Measurements from ENCODE around the gene MAPK1. TPM values are rescaled to one million over a fixed set of nuclear protein-coding genes. Genes with fewer than 3 reads are reported as not detected.
"Not testable (repeated sequence)": the region's sequence is repeated elsewhere in the genome, so short reads cannot be mapped to it uniquely, and the experiment has no call there.

Gene MAPK1
- total RNA-seq, 1 donor from 2014 or later: 156 TPM

- Mint-ChIP-seq H3K36me3 (ENCODE audit: low read depth) (no peaks in the 10 kb centered on the region), H3K9me3 (ENCODE audit: low read depth) (no peaks in the 10 kb centered on the region), H3K4me1 (ENCODE audit: low read depth) (peaks cover 8% of the 10 kb centered on the region), H3K4me3 (ENCODE audit: unreplicated experiment) (no peak overlapping the region), H3K27ac (ENCODE audit: unreplicated experiment) (no peak overlapping the region), H3K27me3 (ENCODE audit: low read depth) (no peaks in the 10 kb centered on the region)
- DNase-seq (ENCODE audit: low spot score): no peak
- TF ChIP-seq CTCF (IDR thresholded peaks at IDR 0.05): no peak
Observed at GRCh38 chr22:21731503-21731902, 135.9 kb downstream of the MAPK1 start.

- Mint-ChIP-seq H3K4me1 (ENCODE audit: low read depth) (peaks cover 8% of the 10 kb centered on the region), H3K27me3 (ENCODE audit: low read depth) (no peaks in the 10 kb centered on the region), H3K36me3 (ENCODE audit: low read depth) (no peaks in the 10 kb centered on the region), H3K4me3 (ENCODE audit: unreplicated experiment) (no peak overlapping the region), H3K9me3 (ENCODE audit: low read depth) (no peaks in the 10 kb centered on the region), H3K27ac (ENCODE audit: unreplicated experiment) (no peak overlapping the region)
- no peak for DNase-seq (ENCODE audit: low spot score)
- TF ChIP-seq CTCF (IDR thresholded peaks at IDR 0.05): no peak
Observed at GRCh38 chr22:21730535-21731308, 136.7 kb downstream of the MAPK1 start.

GRCh38 chr22:21729184-21729583 lies 138.3 kb downstream of the MAPK1 start:
- not testable (repeated sequence) for H3K27ac Mint-ChIP-seq (ENCODE audit: unreplicated experiment); H3K27me3 Mint-ChIP-seq (ENCODE audit: low read depth); DNase-seq (ENCODE audit: low spot score); H3K4me3 Mint-ChIP-seq (ENCODE audit: unreplicated experiment); H3K9me3 Mint-ChIP-seq (ENCODE audit: low read depth); H3K36me3 Mint-ChIP-seq (ENCODE audit: low read depth); H3K4me1 Mint-ChIP-seq (ENCODE audit: low read depth)

- H3K36me3 Mint-ChIP-seq (ENCODE audit: low read depth): no peaks in the 10 kb centered on the region
- H3K4me1 Mint-ChIP-seq (ENCODE audit: low read depth): no peaks in the 10 kb centered on the region
- no peak overlapping the region for H3K27ac Mint-ChIP-seq (ENCODE audit: unreplicated experiment)
- DNase-seq (ENCODE audit: low spot score): no peak
- H3K4me3 Mint-ChIP-seq (ENCODE audit: unreplicated experiment): no peak overlapping the region
- H3K27me3 Mint-ChIP-seq (ENCODE audit: low read depth): no peaks in the 10 kb centered on the region
- H3K9me3 Mint-ChIP-seq (ENCODE audit: low read depth): no peaks in the 10 kb centered on the region
- no peak for TF ChIP-seq CTCF (IDR thresholded peaks at IDR 0.05)
Observed at GRCh38 chr22:21728270-21728669, 139.2 kb downstream of the MAPK1 start.

- H3K4me1 Mint-ChIP-seq (ENCODE audit: low read depth): no peaks in the 10 kb centered on the region
- DNase-seq (ENCODE audit: low spot score): no peak
- no peaks in the 10 kb centered on the region for H3K27me3 Mint-ChIP-seq (ENCODE audit: low read depth)
- no peak for TF ChIP-seq CTCF (IDR thresholded peaks at IDR 0.05)
- H3K4me3 Mint-ChIP-seq (ENCODE audit: unreplicated experiment): no peak overlapping the region
- no peaks in the 10 kb centered on the region for H3K36me3 Mint-ChIP-seq (ENCODE audit: low read depth)
- no peaks in the 10 kb centered on the region for H3K9me3 Mint-ChIP-seq (ENCODE audit: low read depth)
- H3K27ac Mint-ChIP-seq (ENCODE audit: unreplicated experiment): no peak overlapping the region
Observed at GRCh38 chr22:21727768-21728167, 139.7 kb downstream of the MAPK1 start.

- Mint-ChIP-seq H3K9me3 (ENCODE audit: low read depth) (no peaks in the 10 kb centered on the region), H3K27ac (ENCODE audit: unreplicated experiment) (no peak overlapping the region), H3K36me3 (ENCODE audit: low read depth) (no peaks in the 10 kb centered on the region), H3K4me1 (ENCODE audit: low read depth) (no peaks in the 10 kb centered on the region), H3K4me3 (ENCODE audit: unreplicated experiment) (no peak overlapping the region), H3K27me3 (ENCODE audit: low read depth) (no peaks in the 10 kb centered on the region)
- no peak for DNase-seq (ENCODE audit: low spot score)
- TF ChIP-seq CTCF (IDR thresholded peaks at IDR 0.05): no peak
Observed at GRCh38 chr22:21727159-21727558, 140.3 kb downstream of the MAPK1 start.
